CD4-positive, alpha-beta T cell (primary cell): ENCODE data around the gene TOPORS. TPM values are rescaled to one million over a fixed set of nuclear protein-coding genes. Genes with fewer than 3 reads are reported as not detected.

Source experiments
- ATAC-seq: fragments of 200-7000 bp; cut with Tn5 transposase; one replicate; pipeline ENCODE4 v1.10.0; 2022; ENCODE audit warnings: mild to moderate bottlenecking; ENCODE audit not compliant: poor library complexity
- CTCF ChIA-PET: fragments of 350-600 bp; sonication (Branson Sonifier 250); formaldehyde crosslinking; loops from one replicate; lab custom pipeline; 2021; ENCODE audit warnings: antibody characterized with exemption, inconsistent platforms; lab: Charles Lee
- POLR2A ChIA-PET: fragments of 350-600 bp; sonication (Branson Sonifier 250); formaldehyde crosslinking; loops from one replicate; lab custom pipeline; 2021; ENCODE audit warnings: antibody characterized with exemption, inconsistent platforms; lab: Charles Lee
- DNase-seq, 14 experiments: peaks; one replicate each; pipeline ENCODE4 v3.0.0-alpha.2; 2013 to 2020; ENCODE audit warnings: mixed read lengths in 2 of 14
- H3K27ac ChIP-seq, 2 donors: one replicate each; pipeline versions ENCODE4 v1.5.1 to v1.7.0; 2013; ENCODE audit warnings: low read length in 2 of 2, low read depth in 1 of 2, mild to moderate bottlenecking in 1 of 2
- H3K27me3 ChIP-seq, 2 experiments: 1 replicate in 1 of 2; 2 replicates in 1 of 2; pipeline versions ENCODE4 v1.6.1 to v1.7.0; 2013; ENCODE audit warnings: low read length in 2 of 2, control low read depth in 1 of 2, mild to moderate bottlenecking in 1 of 2, moderate library complexity in 1 of 2; ENCODE audit not compliant: insufficient read depth in 2 of 2, control insufficient read depth in 1 of 2
- H3K36me3 ChIP-seq: one replicate; pipeline ENCODE4 v1.6.1; 2013; ENCODE audit warnings: low read length, control low read depth; ENCODE audit not compliant: insufficient read depth
- H3K4me1 ChIP-seq: one replicate; pipeline ENCODE4 v1.6.1; 2013; ENCODE audit warnings: low read length, control low read depth; ENCODE audit not compliant: insufficient read depth
- H3K4me3 ChIP-seq: one replicate; pipeline ENCODE4 v1.5.1; 2013; ENCODE audit warnings: mild to moderate bottlenecking, low read length, moderate library complexity
- H3K9me3 ChIP-seq, 2 experiments: 1 replicate in 1 of 2; 2 replicates in 1 of 2; pipeline versions ENCODE4 v1.6.1 to v1.7.0; 2013; ENCODE audit warnings: low read length in 2 of 2, mild to moderate bottlenecking in 2 of 2, control low read depth in 1 of 2, moderate library complexity in 1 of 2; ENCODE audit not compliant: control insufficient read depth in 1 of 2, insufficient read depth in 1 of 2
- H3K27ac Mint-ChIP-seq: one replicate; pipeline ENCODE4 v1.8.0; 2020; ENCODE audit warnings: mixed read lengths
- H3K27me3 Mint-ChIP-seq: one replicate; pipeline ENCODE4 v1.8.0; 2021; ENCODE audit warnings: mixed read lengths
- H3K36me3 Mint-ChIP-seq: one replicate; pipeline ENCODE4 v1.8.0; 2021; ENCODE audit warnings: low read depth, mixed read lengths
- H3K4me1 Mint-ChIP-seq: one replicate; pipeline ENCODE4 v1.8.0; 2021; ENCODE audit warnings: low read depth, mixed read lengths
- H3K4me3 Mint-ChIP-seq: one replicate; pipeline ENCODE4 v1.8.0; 2020; ENCODE audit warnings: mild to moderate bottlenecking, mixed read lengths
- H3K9me3 Mint-ChIP-seq: one replicate; pipeline ENCODE4 v1.8.0; 2020; ENCODE audit warnings: mixed read lengths
- CTCF ChIP-seq: fragments of 200-600 bp; IDR thresholded peaks from one replicate; pipeline ENCODE4 v1.8.0; 2022; ENCODE audit warnings: antibody characterized with exemption, mild to moderate bottlenecking
- intact Hi-C, 2 experiments: fragments of 100-400 bp; cut with DNase I in 1 of 2; cut with micrococcal nuclease in 1 of 2; formaldehyde crosslinking; loops; one replicate each; pipeline versions ENCODE4 v1.15.1 to v1.9.0; 2023 to 2025; cut with DNase I, micrococcal nuclease
- total RNA-seq, 174 experiments: library from RNA in 2 of 174; stranded (reverse) in 2 of 174; gene quantifications; one replicate each; pipeline ENCODE4 v1.2.3 and lab custom pipeline; 2021 to 2026

TOPORS gene
- total RNA-seq, 2 experiments from 2014 or later: 40.8 to 41.8 TPM

- TF ChIP-seq CTCF: no peak
- no peak overlapping the region for H3K27ac Mint-ChIP-seq
- ATAC-seq (no peak), DNase-seq (no peak)
- H3K27me3 Mint-ChIP-seq: no peaks in the 10 kb centered on the region
- H3K9me3 ChIP-seq: no peaks in the 10 kb centered on the region
- H3K36me3 Mint-ChIP-seq: peaks cover 71% of the 10 kb centered on the region
- no peaks in the 10 kb centered on the region for H3K27me3 ChIP-seq
- H3K9me3 Mint-ChIP-seq: peaks cover 3% of the 10 kb centered on the region
- POLR2A ChIA-PET: interaction anchor here (1.4 to 1.5 kb wide), 2 partner anchors 8 to 10 kb away, joined by 5 to 11 read pairs; partner anchors contain the start of gene RIGI
- intact Hi-C loops: no loop called here
- H3K4me1 ChIP-seq: peaks cover 10% of the 10 kb centered on the region
- H3K36me3 ChIP-seq: peaks cover 13% of the 10 kb centered on the region
- CTCF ChIA-PET: interaction anchor here (2.0 to 2.3 kb wide), 2 partner anchors 54 to 139 kb away, joined by 5 to 6 read pairs; partner anchors contain the start of gene NDUFB6
- no peak overlapping the region for H3K4me3 Mint-ChIP-seq
- no peak overlapping the region for H3K4me3 ChIP-seq
- peaks cover 48% of the 10 kb centered on the region for H3K4me1 Mint-ChIP-seq
- no peak overlapping the region for H3K27ac ChIP-seq
Measured at GRCh38 chr9:32518276-32518675, 34.1 kb downstream of the TOPORS start.

- Histone ChIP-seq H3K4me3 (no peak overlapping the region), H3K4me1 (peaks cover 5% of the 10 kb centered on the region), H3K27me3 (no peaks in the 10 kb centered on the region), H3K36me3 (peaks cover 10% of the 10 kb centered on the region), H3K9me3 (no peaks in the 10 kb centered on the region), H3K27ac (no peak overlapping the region)
- H3K27me3 Mint-ChIP-seq: no peaks in the 10 kb centered on the region
- DNase-seq (no peak), ATAC-seq (no peak)
- H3K9me3 Mint-ChIP-seq: peaks cover 3% of the 10 kb centered on the region
- no peak for TF ChIP-seq CTCF
- no peak overlapping the region for H3K4me3 Mint-ChIP-seq
- peaks cover 48% of the 10 kb centered on the region for H3K4me1 Mint-ChIP-seq
- intact Hi-C loops: no loop called here
- no peak overlapping the region for H3K27ac Mint-ChIP-seq
- H3K36me3 Mint-ChIP-seq: peaks cover 63% of the 10 kb centered on the region
- ChIA-PET CTCF (interaction anchor here (0.8 to 2.0 kb wide), 2 partner anchors 56 to 137 kb away, joined by 3 to 6 read pairs; partner anchors contain the start of gene NDUFB6), POLR2A (interaction anchor here (0.7 kb wide), 1 partner anchor 10 kb away, joined by 6 read pairs; the partner anchor contains the start of gene RIGI)
Measured at GRCh38 chr9:32516241-32516640, 36.1 kb downstream of the TOPORS start.

- Mint-ChIP-seq H3K27me3 (no peaks in the 10 kb centered on the region), H3K36me3 (peaks cover 20% of the 10 kb centered on the region), H3K4me1 (peaks cover 53% of the 10 kb centered on the region), H3K9me3 (no peaks in the 10 kb centered on the region), H3K27ac (no peak overlapping the region), H3K4me3 (no peak overlapping the region)
- no peak for DNase-seq
- Histone ChIP-seq H3K36me3 (peaks cover 6% of the 10 kb centered on the region), H3K27ac (no peak overlapping the region), H3K4me1 (peaks cover 10% of the 10 kb centered on the region), H3K4me3 (no peak overlapping the region), H3K9me3 (no peaks in the 10 kb centered on the region), H3K27me3 (no peaks in the 10 kb centered on the region)
- no peak for ATAC-seq
- POLR2A ChIA-PET: interaction anchor here (1.3 to 1.4 kb wide), 2 partner anchors 9 to 18 kb away, joined by 4 to 5 read pairs; partner anchors contain the start of gene RIGI
- CTCF ChIA-PET: interaction anchor here (1.4 kb wide), 1 partner anchor 9 kb away, joined by 3 read pairs; no protein-coding TSS in a partner anchor
- intact Hi-C loops: no loop called here
- TF ChIP-seq CTCF: no peak
Measured at GRCh38 chr9:32508728-32509127, 43.7 kb downstream of the TOPORS start.
